ENCODE measurements around the gene MRPL27.

DNA sequence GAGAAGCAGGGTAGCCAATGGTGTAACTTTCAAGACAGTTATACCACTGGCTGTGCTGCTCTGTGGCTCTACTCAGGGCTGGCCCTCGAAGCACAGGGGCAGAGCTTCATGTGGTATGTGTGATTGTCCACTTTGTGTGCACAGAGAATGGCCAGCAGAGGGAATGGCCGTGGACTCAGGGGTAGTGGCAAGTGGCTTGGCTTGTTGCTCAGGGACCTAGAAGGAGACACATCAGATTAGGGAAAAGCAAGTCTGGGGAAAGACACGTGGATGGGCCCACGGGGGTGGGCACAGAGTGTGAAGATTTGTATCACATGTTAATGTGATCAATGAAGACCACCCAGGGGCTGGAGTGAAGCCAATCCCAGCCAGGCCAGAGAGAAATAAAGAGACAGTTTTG, 47.1 kb downstream of the MRPL27 start:
- TF ChIP-seq, protein P1, sequence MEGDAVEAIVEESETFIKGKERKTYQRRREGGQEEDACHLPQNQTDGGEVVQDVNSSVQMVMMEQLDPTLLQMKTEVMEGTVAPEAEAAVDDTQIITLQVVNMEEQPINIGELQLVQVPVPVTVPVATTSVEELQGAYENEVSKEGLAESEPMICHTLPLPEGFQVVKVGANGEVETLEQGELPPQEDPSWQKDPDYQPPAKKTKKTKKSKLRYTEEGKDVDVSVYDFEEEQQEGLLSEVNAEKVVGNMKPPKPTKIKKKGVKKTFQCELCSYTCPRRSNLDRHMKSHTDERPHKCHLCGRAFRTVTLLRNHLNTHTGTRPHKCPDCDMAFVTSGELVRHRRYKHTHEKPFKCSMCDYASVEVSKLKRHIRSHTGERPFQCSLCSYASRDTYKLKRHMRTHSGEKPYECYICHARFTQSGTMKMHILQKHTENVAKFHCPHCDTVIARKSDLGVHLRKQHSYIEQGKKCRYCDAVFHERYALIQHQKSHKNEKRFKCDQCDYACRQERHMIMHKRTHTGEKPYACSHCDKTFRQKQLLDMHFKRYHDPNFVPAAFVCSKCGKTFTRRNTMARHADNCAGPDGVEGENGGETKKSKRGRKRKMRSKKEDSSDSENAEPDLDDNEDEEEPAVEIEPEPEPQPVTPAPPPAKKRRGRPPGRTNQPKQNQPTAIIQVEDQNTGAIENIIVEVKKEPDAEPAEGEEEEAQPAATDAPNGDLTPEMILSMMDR (conservative IDR thresholded peaks at IDR 0.05; ENCODE audit: low read length) = no peak
- TF ChIP-seq EZH2phosphoT487 (IDR thresholded peaks at IDR 0.05; ENCODE audit: borderline replicate concordance) = no peak
